HepG2 (cell line): ENCODE results near the gene ZDHHC7. TPM values are rescaled to one million over a fixed set of nuclear protein-coding genes. Genes with fewer than 3 reads are reported as not detected.

Source experiments
- AHDC1 ChIP-seq: sonication (generic); formaldehyde crosslinking; IDR thresholded peaks from 2 replicates; pipeline ENCODE4 v1.5.1; 2020; ENCODE audit warnings: mild to moderate bottlenecking, missing genetic modification reagents, borderline replicate concordance
- ARID2 ChIP-seq: sonication (generic); formaldehyde crosslinking; IDR thresholded peaks from 2 replicates; pipeline ENCODE4 v1.8.1; 2022; ENCODE audit warnings: mild to moderate bottlenecking, missing genetic modification reagents, borderline replicate concordance
- ARNT2 ChIP-seq: sonication (generic); formaldehyde crosslinking; IDR thresholded peaks from 2 replicates; pipeline ENCODE4 v1.8.0; 2022; ENCODE audit warnings: mild to moderate bottlenecking, low read depth, missing genetic modification reagents, moderate library complexity
- BCL3 ChIP-seq: sonication (generic); formaldehyde crosslinking; IDR thresholded peaks from 2 replicates; pipeline ENCODE4 v1.5.1; 2020; ENCODE audit warnings: mild to moderate bottlenecking, missing genetic modification reagents, moderate library complexity
- CREBL2 ChIP-seq: sonication (generic); formaldehyde crosslinking; IDR thresholded peaks from 2 replicates; pipeline ENCODE4 v1.8.1; 2023; ENCODE audit warnings: missing genetic modification reagents, mild to moderate bottlenecking, borderline replicate concordance
- GATAD1 ChIP-seq: IDR thresholded peaks from 2 replicates; pipeline ENCODE4 v1.6.1; 2016; ENCODE audit warnings: missing genetic modification reagents, missing compliant biosample characterization
- NR2F1 ChIP-seq, 2 experiments: fragments of 450-650 bp in 1 of 2; formaldehyde crosslinking in 1 of 2; IDR thresholded peaks; 2 replicates each; pipeline versions ENCODE4 v1.5.0 to v1.6.1; 2016 to 2020; ENCODE audit warnings: mild to moderate bottlenecking in 1 of 2, missing compliant biosample characterization in 1 of 2, missing genetic modification reagents in 1 of 2, moderate library complexity in 1 of 2
- SRF ChIP-seq: IDR thresholded peaks from 2 replicates; pipeline ENCODE4 v1.6.1; 2011; ENCODE audit warnings: mild to moderate bottlenecking, low read depth, low read length, moderate library complexity
- TRIM24 ChIP-seq: sonication (generic); formaldehyde crosslinking; IDR thresholded peaks from 2 replicates; pipeline ENCODE4 v1.8.0; 2022; ENCODE audit warnings: mild to moderate bottlenecking, missing genetic modification reagents
- ZFP62 ChIP-seq: sonication (generic); formaldehyde crosslinking; IDR thresholded peaks from 2 replicates; pipeline ENCODE4 v1.4.0; 2020; ENCODE audit warnings: missing genetic modification reagents
- ZNF101 ChIP-seq: sonication (generic); formaldehyde crosslinking; IDR thresholded peaks from 2 replicates; pipeline ENCODE4 v1.4.0; 2020; ENCODE audit warnings: mild to moderate bottlenecking, low read depth, missing genetic modification reagents, borderline replicate concordance
- ZNF230 ChIP-seq: sonication (generic); formaldehyde crosslinking; IDR thresholded peaks from 2 replicates; pipeline ENCODE4 v1.4.0; 2020; ENCODE audit warnings: mild to moderate bottlenecking, missing genetic modification reagents
- ZNF280B ChIP-seq: sonication (generic); formaldehyde crosslinking; IDR thresholded peaks from 2 replicates; pipeline ENCODE4 v1.5.0; 2020; ENCODE audit warnings: missing genetic modification reagents, mild to moderate bottlenecking, borderline replicate concordance
- ZNF501 ChIP-seq: sonication (generic); formaldehyde crosslinking; IDR thresholded peaks from 2 replicates; pipeline ENCODE4 v1.5.1; 2020; ENCODE audit warnings: mild to moderate bottlenecking, moderate library complexity, missing genetic modification reagents
- ZNF564 ChIP-seq: sonication (generic); formaldehyde crosslinking; IDR thresholded peaks from 2 replicates; pipeline ENCODE4 v1.8.1; 2023; ENCODE audit warnings: mild to moderate bottlenecking, missing genetic modification reagents
- ZNF790 ChIP-seq: sonication (generic); formaldehyde crosslinking; IDR thresholded peaks from 2 replicates; pipeline ENCODE4 v1.8.0; 2022; ENCODE audit warnings: missing genetic modification reagents, mild to moderate bottlenecking, borderline replicate concordance
- ZNF792 ChIP-seq: IDR thresholded peaks from 2 replicates; pipeline ENCODE4 v1.6.1; 2016
- ZNF883 ChIP-seq: sonication (generic); formaldehyde crosslinking; IDR thresholded peaks from 2 replicates; pipeline ENCODE4 v1.5.1; 2020; ENCODE audit warnings: mild to moderate bottlenecking, missing genetic modification reagents; ENCODE audit errors: not compliant biosample characterization
- polyA plus RNA-seq, 8 experiments: library from polyadenylated mRNA; depleted of rRNA in 3 of 8; stranded (reverse) in 7 of 8; unstranded in 1 of 8; fragments of >200 nt; fragmentation: Illumina TruSeq in 4 of 8; extraction: Trizol in 4 of 8; gene quantifications; 2 replicates each; pipeline versions ENCODE4 v1.2.1 to v1.2.3, GENCODE V29; 2011 to 2016; ENCODE audit warnings: low read depth in 4 of 8, missing spikeins in 1 of 8, mixed read lengths in 1 of 8; ENCODE audit not compliant: insufficient read depth in 1 of 8
- total RNA-seq, 5 experiments: library from RNA; depleted of rRNA; stranded (reverse); fragments of >200 nt; fragmentation: Illumina TruSeq; extraction: Trizol; gene quantifications; 2 replicates each; pipeline ENCODE4 v1.2.3, GENCODE V29; 2016; ENCODE audit warnings: low read depth in 1 of 5
- TF ChIP-seq, protein P1 (sequence below): IDR thresholded peaks from 2 replicates; pipeline ENCODE4 v1.6.1; 2016; ENCODE audit warnings: missing compliant biosample characterization, missing genetic modification reagents, borderline replicate concordance

Gene ZDHHC7
- total and polyA plus RNA-seq, 2 of the 13 experiments (the other 11 are each of a cell fraction or from before 2014, with no cell fraction given): 46.8 to 67.6 TPM

GRCh38 chr16:84924331-84925091, 86.8 kb downstream of the ZDHHC7 start (continued):
- TF ChIP-seq ARID2 (no peak; the same call in 1 of the 2 replicates), BCL3 (CRISPR knock-in tag) (peak; percentile 55; the same call in 1 of the 2 replicates), CREBL2 (CRISPR knock-in tag) (peak; percentile 65; the same call in 1 of the 2 replicates), ZFP62 (no peak), ARNT2 (CRISPR knock-in tag) (0 out of 2 replicates have a peak, but pooled peaks have one; percentile 74), ZNF790 (CRISPR knock-in tag) (no peak), ZNF230 (no peak), ZNF280B (CRISPR knock-in tag) (peak; percentile 90), ZNF501 (CRISPR knock-in tag) (peak; percentile 70), NR2F1 (CRISPR knock-in tag; IDR thresholded peaks at IDR 0.05) (peak in 1 of 2 experiments; percentile 23; a peak in 1 of 4 replicates), AHDC1 (CRISPR knock-in tag) (no peak), ZNF792 (CRISPR knock-in tag) (no peak), ZNF883 (CRISPR knock-in tag) (peak; percentile 74), TRIM24 (CRISPR knock-in tag) (no peak), ZNF101 (CRISPR knock-in tag) (no peak), GATAD1 (no peak), SRF (no peak), ZNF564 (CRISPR knock-in tag) (no peak)
- TF ChIP-seq, protein P1, sequence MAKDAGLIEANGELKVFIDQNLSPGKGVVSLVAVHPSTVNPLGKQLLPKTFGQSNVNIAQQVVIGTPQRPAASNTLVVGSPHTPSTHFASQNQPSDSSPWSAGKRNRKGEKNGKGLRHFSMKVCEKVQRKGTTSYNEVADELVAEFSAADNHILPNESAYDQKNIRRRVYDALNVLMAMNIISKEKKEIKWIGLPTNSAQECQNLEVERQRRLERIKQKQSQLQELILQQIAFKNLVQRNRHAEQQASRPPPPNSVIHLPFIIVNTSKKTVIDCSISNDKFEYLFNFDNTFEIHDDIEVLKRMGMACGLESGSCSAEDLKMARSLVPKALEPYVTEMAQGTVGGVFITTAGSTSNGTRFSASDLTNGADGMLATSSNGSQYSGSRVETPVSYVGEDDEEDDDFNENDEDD (CRISPR knock-in tag): peak; percentile 53; the same call in 1 of the 2 replicates
